Measurements from ENCODE around the gene RBM43. TPM values are rescaled to one million over a fixed set of nuclear protein-coding genes. Genes with fewer than 3 reads are reported as not detected.

The RBM43 gene
- total RNA-seq, 4 donors from 2014 or later = 9.4 to 15.8 (median 10.2) TPM

- no peak overlapping the region for H3K27ac ChIP-seq
- no peak overlapping the region for H3K4me3 ChIP-seq (replicated peaks in 1 of 3)
- TF ChIP-seq POLR2A (IDR thresholded peaks at IDR 0.05) = no peak
- TF ChIP-seq, protein P1, sequence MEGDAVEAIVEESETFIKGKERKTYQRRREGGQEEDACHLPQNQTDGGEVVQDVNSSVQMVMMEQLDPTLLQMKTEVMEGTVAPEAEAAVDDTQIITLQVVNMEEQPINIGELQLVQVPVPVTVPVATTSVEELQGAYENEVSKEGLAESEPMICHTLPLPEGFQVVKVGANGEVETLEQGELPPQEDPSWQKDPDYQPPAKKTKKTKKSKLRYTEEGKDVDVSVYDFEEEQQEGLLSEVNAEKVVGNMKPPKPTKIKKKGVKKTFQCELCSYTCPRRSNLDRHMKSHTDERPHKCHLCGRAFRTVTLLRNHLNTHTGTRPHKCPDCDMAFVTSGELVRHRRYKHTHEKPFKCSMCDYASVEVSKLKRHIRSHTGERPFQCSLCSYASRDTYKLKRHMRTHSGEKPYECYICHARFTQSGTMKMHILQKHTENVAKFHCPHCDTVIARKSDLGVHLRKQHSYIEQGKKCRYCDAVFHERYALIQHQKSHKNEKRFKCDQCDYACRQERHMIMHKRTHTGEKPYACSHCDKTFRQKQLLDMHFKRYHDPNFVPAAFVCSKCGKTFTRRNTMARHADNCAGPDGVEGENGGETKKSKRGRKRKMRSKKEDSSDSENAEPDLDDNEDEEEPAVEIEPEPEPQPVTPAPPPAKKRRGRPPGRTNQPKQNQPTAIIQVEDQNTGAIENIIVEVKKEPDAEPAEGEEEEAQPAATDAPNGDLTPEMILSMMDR (IDR thresholded peaks at IDR 0.05) = no peak
- no peaks in the 10 kb centered on the region for H3K9me3 ChIP-seq
- no peaks in the 10 kb centered on the region for H3K36me3 ChIP-seq
- no peaks in the 10 kb centered on the region for H3K27me3 ChIP-seq
- intact Hi-C loops (cut with DNase I) = no loop called here
- peaks cover 0 to 9% of the 10 kb centered on the region in 2 donors for H3K4me1 ChIP-seq
- DNase-seq = no peak
Observed at GRCh38 chr2:151291224-151291623, 29.6 kb upstream of the RBM43 start.

DNA sequence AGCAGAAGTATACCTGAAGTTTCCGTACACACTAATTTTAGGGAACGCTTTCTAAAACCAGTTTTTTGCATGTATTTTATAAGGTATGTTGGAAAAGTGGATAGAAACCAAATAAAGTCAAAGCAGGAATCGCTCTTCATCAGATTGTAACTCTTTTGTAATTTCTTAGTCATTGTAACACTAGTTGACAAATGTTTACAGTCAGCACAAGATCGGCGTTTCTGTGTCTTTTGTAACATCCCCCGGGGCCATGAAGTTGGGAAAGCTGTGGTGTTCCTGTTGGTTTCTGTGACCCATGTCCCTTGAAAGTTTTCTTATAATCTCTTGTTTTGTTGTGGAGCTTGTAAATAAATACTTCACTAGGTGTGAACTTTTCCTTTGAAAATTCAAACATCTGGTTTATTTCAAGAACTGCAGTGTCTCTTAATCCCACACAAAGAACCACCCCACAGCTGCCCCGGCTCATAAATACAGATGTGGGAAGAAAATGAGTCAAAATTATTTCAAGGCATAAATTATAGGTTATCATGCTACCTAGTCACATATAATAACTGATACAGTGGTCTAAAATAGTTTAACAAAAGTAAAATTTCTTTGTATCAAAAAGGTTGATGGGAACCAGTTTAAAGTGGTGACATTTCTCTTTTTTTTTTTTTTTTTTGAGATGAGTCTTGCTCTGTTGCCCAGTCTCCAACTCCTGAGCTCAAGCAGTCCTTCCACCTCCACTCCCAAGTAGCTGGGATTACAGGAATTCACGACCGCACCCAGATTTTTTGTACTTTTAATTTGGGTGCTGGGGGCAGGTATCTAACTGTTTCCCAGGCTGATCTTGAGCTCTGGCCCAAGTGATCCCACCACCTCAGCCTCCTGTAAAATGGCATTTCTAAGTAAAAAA is 28.6 kb upstream of the RBM43 start:
- H3K4me1 ChIP-seq = peaks cover 0 to 9% of the 10 kb centered on the region in 2 donors
- intact Hi-C loops (cut with DNase I) = no loop called here
- peak overlapping the region; percentile 88 to 98 (median 98) for H3K27ac ChIP-seq
- TF ChIP-seq, protein P1 (IDR thresholded peaks at IDR 0.05) = no peak
- no peak for TF ChIP-seq POLR2A (IDR thresholded peaks at IDR 0.05)
- 25 to 33% methylated on average over 9 of the region's 9 CpGs for WGBS, 2 donors
- peak overlapping the region; percentile 24 to 90 (median 44) for H3K4me3 ChIP-seq (replicated peaks in 1 of 3)
- no peaks in the 10 kb centered on the region for H3K9me3 ChIP-seq
- no peaks in the 10 kb centered on the region for H3K36me3 ChIP-seq
- H3K27me3 ChIP-seq = no peaks in the 10 kb centered on the region
- peak; percentile 20 for DNase-seq

GRCh38 chr2:151287513-151288250 is 26.0 kb upstream of the RBM43 start:
- intact Hi-C loops (cut with DNase I) = no loop called here
- no peak for DNase-seq
- H3K4me3 ChIP-seq (replicated peaks in 1 of 3) = no peak overlapping the region
- H3K27ac ChIP-seq = no peak overlapping the region
- H3K27me3 ChIP-seq = no peaks in the 10 kb centered on the region
- no peak for TF ChIP-seq POLR2A (IDR thresholded peaks at IDR 0.05)
- TF ChIP-seq, protein P1 (IDR thresholded peaks at IDR 0.05) = no peak
- H3K9me3 ChIP-seq = no peaks in the 10 kb centered on the region
- peaks cover 0 to 9% of the 10 kb centered on the region in 2 donors for H3K4me1 ChIP-seq
- H3K36me3 ChIP-seq = no peaks in the 10 kb centered on the region
- WGBS, 2 donors = 85 to 92% methylated on average over 5 of the region's 5 CpGs

DNA sequence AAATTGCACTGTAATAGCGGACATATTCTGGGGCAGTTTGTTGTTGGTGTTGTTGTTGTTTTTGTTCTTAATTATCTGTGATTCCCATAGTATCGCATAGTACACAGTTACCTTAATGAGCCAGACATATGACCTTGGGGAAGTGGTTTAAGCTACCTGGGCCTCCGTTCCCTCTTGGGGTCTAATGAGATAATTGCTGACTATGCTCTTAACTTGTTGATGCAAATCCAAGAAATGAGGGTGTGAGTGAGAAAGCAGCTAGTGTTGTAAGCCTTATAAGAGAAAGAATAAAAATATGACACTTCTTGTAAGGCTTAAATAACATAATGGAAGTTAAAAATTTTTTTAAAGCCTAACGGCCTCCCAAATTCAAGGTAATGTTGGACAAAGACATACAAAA is 20.7 kb upstream of the RBM43 start:
- Histone ChIP-seq H3K4me3 (replicated peaks in 1 of 3) (no peak overlapping the region), H3K4me1 (no peaks in the 10 kb centered on the region), H3K36me3 (no peaks in the 10 kb centered on the region), H3K27me3 (no peaks in the 10 kb centered on the region), H3K9me3 (no peaks in the 10 kb centered on the region), H3K27ac (no peak overlapping the region)
- intact Hi-C loops (cut with DNase I) = no loop called here
- TF ChIP-seq, protein P1 (IDR thresholded peaks at IDR 0.05) = no peak
- no peak for TF ChIP-seq POLR2A (IDR thresholded peaks at IDR 0.05)
- no peak for DNase-seq
- 71 to 87% methylated on average over 4 of the region's 4 CpGs for WGBS, 2 donors

DNA sequence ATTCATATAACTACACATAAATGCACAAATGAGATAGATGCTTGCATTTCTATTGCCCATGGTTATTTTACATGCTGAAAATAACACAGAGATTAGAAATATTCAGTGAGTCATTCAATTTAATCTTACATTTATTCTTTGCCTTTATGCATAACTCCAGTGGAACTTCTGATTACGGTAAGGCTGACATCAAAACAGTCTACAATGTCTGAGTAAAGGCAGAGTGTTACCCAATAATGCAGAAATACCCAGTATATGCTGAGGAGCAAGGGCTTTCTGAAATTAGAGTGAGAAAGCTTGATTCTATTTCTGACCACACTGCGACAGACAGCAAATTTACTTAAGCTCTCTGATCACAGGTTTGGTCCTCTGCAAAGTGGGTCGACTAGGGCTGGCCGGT is 18.6 kb upstream of the RBM43 start:
- intact Hi-C loops (cut with DNase I) = no loop called here
- 17 to 78% methylated on average over 4 of the region's 4 CpGs for WGBS, 2 donors
- no peaks in the 10 kb centered on the region for H3K9me3 ChIP-seq

More for the DNA sequence above, 18.6 kb upstream of the RBM43 start:
- TF ChIP-seq, protein P1 (IDR thresholded peaks at IDR 0.05) = no peak
- no peak for TF ChIP-seq POLR2A (IDR thresholded peaks at IDR 0.05)
- H3K27me3 ChIP-seq = no peaks in the 10 kb centered on the region
- H3K36me3 ChIP-seq = no peaks in the 10 kb centered on the region
- DNase-seq = no peak
- H3K4me3 ChIP-seq (replicated peaks in 1 of 3) = no peak overlapping the region
- no peak overlapping the region for H3K27ac ChIP-seq
- no peaks in the 10 kb centered on the region for H3K4me1 ChIP-seq

All from thyroid gland (tissue), 4 donors.